ENCODE measurements around the gene GAS2.

The GAS2 gene

GRCh38 chr11:22792497-22792896 is 126.1 kb downstream of the GAS2 start:
- Histone ChIP-seq H3K14ac (ENCODE audit: low read length) (no peak overlapping the region), H2AK5ac (ENCODE audit: low read depth, low read length) (no peak overlapping the region), H2BK12ac (ENCODE audit: low read length) (no peak overlapping the region), H2AFZ (ENCODE audit: low read length) (peak overlapping the region; percentile 41), H3K36me3 (replicated peaks in 1 of 2; ENCODE audit: control insufficient read depth in 2 of 2, insufficient read depth in 2 of 2, low read length in 2 of 2) (no peaks in the 10 kb centered on the region), H4K91ac (ENCODE audit: low read depth, low read length, poor library complexity) (no peak overlapping the region), H3K23ac (ENCODE audit: low read depth, low read length, poor library complexity) (no peak overlapping the region), H3K4me2 (ENCODE audit: insufficient read depth, low read length, poor library complexity, severe bottlenecking) (no peak overlapping the region), H3K9me3 (replicated peaks in 1 of 2; ENCODE audit: control insufficient read depth in 2 of 2, insufficient read depth in 1 of 2, low read depth in 1 of 2, low read length in 2 of 2) (no peaks in the 10 kb centered on the region), H2BK15ac (ENCODE audit: low read length) (no peak overlapping the region), H3K9ac (ENCODE audit: low read depth, low read length, poor library complexity) (no peak overlapping the region), H3K18ac (ENCODE audit: low read length) (no peak overlapping the region), H2BK120ac (ENCODE audit: low read depth, low read length) (no peak overlapping the region), H2BK5ac (ENCODE audit: low read length) (no peak overlapping the region), H3K4me3 (ENCODE audit: low read length in 2 of 2) (no peak overlapping the region), H3K27ac (replicated peaks; ENCODE audit: low read length) (no peak overlapping the region), H3K4me1 (ENCODE audit: control insufficient read depth in 2 of 2, insufficient read depth in 1 of 2, low read depth in 1 of 2, low read length in 2 of 2) (peaks cover 2 to 4% of the 10 kb centered on the region in 2 donors), H4K8ac (ENCODE audit: low read depth, low read length) (no peak overlapping the region), H3K4ac (ENCODE audit: low read length) (no peak overlapping the region), H3K27me3 (ENCODE audit: control insufficient read depth in 3 of 3, insufficient read depth in 3 of 3, low read depth in 1 of 3, low read length in 3 of 3) (no peaks in the 10 kb centered on the region), H3K79me1 (ENCODE audit: low read depth, low read length) (no peaks in the 10 kb centered on the region)
- no CpG with 5 or more reads among the region's 3 CpGs for WGBS, 2 donors (ENCODE audit: extremely low coverage in 2 of 2, insufficient read length in 2 of 2, insufficient replicate concordance in 1 of 2)
- no peak for DNase-seq (ENCODE audit: low spot score)

- H4K8ac ChIP-seq (ENCODE audit: low read depth, low read length), result no peak overlapping the region
- no peak overlapping the region for H2BK15ac ChIP-seq (ENCODE audit: low read length)
- no peak overlapping the region for H2BK120ac ChIP-seq (ENCODE audit: low read depth, low read length)
- H3K23ac ChIP-seq (ENCODE audit: low read depth, low read length, poor library complexity), result no peak overlapping the region
- no peaks in the 10 kb centered on the region for H3K27me3 ChIP-seq (ENCODE audit: control insufficient read depth in 3 of 3, insufficient read depth in 3 of 3, low read depth in 1 of 3, low read length in 3 of 3)
- no peak overlapping the region for H2BK12ac ChIP-seq (ENCODE audit: low read length)
- no peak overlapping the region for H2AK5ac ChIP-seq (ENCODE audit: low read depth, low read length)
- H3K9ac ChIP-seq (ENCODE audit: low read depth, low read length, poor library complexity), result no peak overlapping the region
- H3K18ac ChIP-seq (ENCODE audit: low read length), result no peak overlapping the region
- H3K79me1 ChIP-seq (ENCODE audit: low read depth, low read length), result no peaks in the 10 kb centered on the region
- no peak overlapping the region for H3K4me2 ChIP-seq (ENCODE audit: insufficient read depth, low read length, poor library complexity, severe bottlenecking)
- H3K4ac ChIP-seq (ENCODE audit: low read length), result no peak overlapping the region
- H2BK5ac ChIP-seq (ENCODE audit: low read length), result no peak overlapping the region
- no peak overlapping the region for H2AFZ ChIP-seq (ENCODE audit: low read length)
- H3K14ac ChIP-seq (ENCODE audit: low read length), result no peak overlapping the region
- WGBS, 2 donors (ENCODE audit: extremely low coverage in 2 of 2, insufficient read length in 2 of 2, insufficient replicate concordance in 1 of 2), result no CpG with 5 or more reads among the region's 1 CpG
- H3K9me3 ChIP-seq (replicated peaks in 1 of 2; ENCODE audit: control insufficient read depth in 2 of 2, insufficient read depth in 1 of 2, low read depth in 1 of 2, low read length in 2 of 2), result no peaks in the 10 kb centered on the region
- H3K4me3 ChIP-seq (ENCODE audit: low read length in 2 of 2), result no peak overlapping the region
- peaks cover 2 to 4% of the 10 kb centered on the region in 2 donors for H3K4me1 ChIP-seq (ENCODE audit: control insufficient read depth in 2 of 2, insufficient read depth in 1 of 2, low read depth in 1 of 2, low read length in 2 of 2)
- no peak overlapping the region for H4K91ac ChIP-seq (ENCODE audit: low read depth, low read length, poor library complexity)
- DNase-seq (ENCODE audit: low spot score), result no peak
- H3K27ac ChIP-seq (replicated peaks; ENCODE audit: low read length), result no peak overlapping the region
- no peaks in the 10 kb centered on the region for H3K36me3 ChIP-seq (replicated peaks in 1 of 2; ENCODE audit: control insufficient read depth in 2 of 2, insufficient read depth in 2 of 2, low read length in 2 of 2)
Observed at GRCh38 chr11:22795914-22796313, 129.5 kb downstream of the GAS2 start.

GRCh38 chr11:22797047-22797446 is 130.6 kb downstream of the GAS2 start:
- no peak overlapping the region for H3K4ac ChIP-seq (ENCODE audit: low read length)
- H3K36me3 ChIP-seq (replicated peaks in 1 of 2; ENCODE audit: control insufficient read depth in 2 of 2, insufficient read depth in 2 of 2, low read length in 2 of 2), result no peaks in the 10 kb centered on the region
- H3K9me3 ChIP-seq (replicated peaks in 1 of 2; ENCODE audit: control insufficient read depth in 2 of 2, insufficient read depth in 1 of 2, low read depth in 1 of 2, low read length in 2 of 2), result no peaks in the 10 kb centered on the region
- no peak overlapping the region for H3K18ac ChIP-seq (ENCODE audit: low read length)
- H3K4me1 ChIP-seq (ENCODE audit: control insufficient read depth in 2 of 2, insufficient read depth in 1 of 2, low read depth in 1 of 2, low read length in 2 of 2), result peaks cover 2 to 4% of the 10 kb centered on the region in 2 donors
- H3K79me1 ChIP-seq (ENCODE audit: low read depth, low read length), result no peaks in the 10 kb centered on the region
- H2BK15ac ChIP-seq (ENCODE audit: low read length), result no peak overlapping the region
- no peak overlapping the region for H4K8ac ChIP-seq (ENCODE audit: low read depth, low read length)
- H3K27me3 ChIP-seq (ENCODE audit: control insufficient read depth in 3 of 3, insufficient read depth in 3 of 3, low read depth in 1 of 3, low read length in 3 of 3), result no peaks in the 10 kb centered on the region
- H3K14ac ChIP-seq (ENCODE audit: low read length), result no peak overlapping the region
- H2AFZ ChIP-seq (ENCODE audit: low read length), result no peak overlapping the region
- no peak overlapping the region for H3K9ac ChIP-seq (ENCODE audit: low read depth, low read length, poor library complexity)
- H2AK5ac ChIP-seq (ENCODE audit: low read depth, low read length), result no peak overlapping the region
- H2BK5ac ChIP-seq (ENCODE audit: low read length), result no peak overlapping the region
- no peak overlapping the region for H3K27ac ChIP-seq (replicated peaks; ENCODE audit: low read length)
- DNase-seq (ENCODE audit: low spot score), result no peak
- no peak overlapping the region for H3K23ac ChIP-seq (ENCODE audit: low read depth, low read length, poor library complexity)
- no peak overlapping the region for H3K4me2 ChIP-seq (ENCODE audit: insufficient read depth, low read length, poor library complexity, severe bottlenecking)
- no peak overlapping the region for H4K91ac ChIP-seq (ENCODE audit: low read depth, low read length, poor library complexity)
- no CpG with 5 or more reads among the region's 3 CpGs for WGBS, 2 donors (ENCODE audit: extremely low coverage in 2 of 2, insufficient read length in 2 of 2, insufficient replicate concordance in 1 of 2)
- H2BK120ac ChIP-seq (ENCODE audit: low read depth, low read length), result no peak overlapping the region
- no peak overlapping the region for H2BK12ac ChIP-seq (ENCODE audit: low read length)
- no peak overlapping the region for H3K4me3 ChIP-seq (ENCODE audit: low read length in 2 of 2)

GRCh38 chr11:22798901-22799300 is 132.5 kb downstream of the GAS2 start:
- Histone ChIP-seq H3K4me3 (ENCODE audit: low read length in 2 of 2) (no peak overlapping the region), H3K23ac (ENCODE audit: low read depth, low read length, poor library complexity) (no peak overlapping the region), H3K4me1 (ENCODE audit: control insufficient read depth in 2 of 2, insufficient read depth in 1 of 2, low read depth in 1 of 2, low read length in 2 of 2) (no peaks in the 10 kb centered on the region), H2BK5ac (ENCODE audit: low read length) (no peak overlapping the region), H3K9me3 (replicated peaks in 1 of 2; ENCODE audit: control insufficient read depth in 2 of 2, insufficient read depth in 1 of 2, low read depth in 1 of 2, low read length in 2 of 2) (no peaks in the 10 kb centered on the region), H2AFZ (ENCODE audit: low read length) (no peak overlapping the region), H3K27ac (replicated peaks; ENCODE audit: low read length) (no peak overlapping the region), H3K4ac (ENCODE audit: low read length) (no peak overlapping the region), H3K14ac (ENCODE audit: low read length) (no peak overlapping the region), H3K79me1 (ENCODE audit: low read depth, low read length) (no peaks in the 10 kb centered on the region), H3K27me3 (ENCODE audit: control insufficient read depth in 3 of 3, insufficient read depth in 3 of 3, low read depth in 1 of 3, low read length in 3 of 3) (no peaks in the 10 kb centered on the region), H2BK120ac (ENCODE audit: low read depth, low read length) (no peak overlapping the region), H2BK12ac (ENCODE audit: low read length) (no peak overlapping the region), H3K36me3 (replicated peaks in 1 of 2; ENCODE audit: control insufficient read depth in 2 of 2, insufficient read depth in 2 of 2, low read length in 2 of 2) (no peaks in the 10 kb centered on the region), H2BK15ac (ENCODE audit: low read length) (no peak overlapping the region), H4K8ac (ENCODE audit: low read depth, low read length) (no peak overlapping the region), H3K18ac (ENCODE audit: low read length) (no peak overlapping the region), H3K9ac (ENCODE audit: low read depth, low read length, poor library complexity) (no peak overlapping the region), H4K91ac (ENCODE audit: low read depth, low read length, poor library complexity) (no peak overlapping the region), H3K4me2 (ENCODE audit: insufficient read depth, low read length, poor library complexity, severe bottlenecking) (no peak overlapping the region), H2AK5ac (ENCODE audit: low read depth, low read length) (no peak overlapping the region)
- DNase-seq (ENCODE audit: low spot score), result no peak
- no CpG with 5 or more reads among the region's 1 CpG for WGBS, 2 donors (ENCODE audit: extremely low coverage in 2 of 2, insufficient read length in 2 of 2, insufficient replicate concordance in 1 of 2)

Data from neuronal stem cell (in vitro differentiated cells).